Central memory CD8-positive, alpha-beta T cell (primary cell): ENCODE results near the gene ARF5.
A peak's percentile ranks its signal among the peaks of the same experiment; 100 is the strongest.

Source experiments
- ATAC-seq: fragments of 150-1000 bp; cut with Tn5 transposase; replicated peaks from 2 replicates; pipeline ENCODE4 v1.10.0; 2022; ENCODE audit warnings: mild to moderate bottlenecking, moderate FRiP score, moderate number of reproducible peaks; ENCODE audit not compliant: poor library complexity, severe bottlenecking; ENCODE audit errors: extremely low read depth
- DNase-seq, 2 donors: peaks; one replicate each; pipeline ENCODE4 v3.0.0; 2021; ENCODE audit warnings: low spot score in 2 of 2
- H3K27ac Mint-ChIP-seq: one replicate; pipeline ENCODE4 v1.8.0; 2022; ENCODE audit warnings: low read depth, mild to moderate bottlenecking, moderate library complexity, mixed read lengths
- H3K27me3 Mint-ChIP-seq: one replicate; pipeline ENCODE4 v1.8.0; 2022; ENCODE audit warnings: mixed read lengths
- H3K36me3 Mint-ChIP-seq: one replicate; pipeline ENCODE4 v1.8.0; 2022; ENCODE audit warnings: mild to moderate bottlenecking, moderate library complexity, mixed read lengths; ENCODE audit not compliant: insufficient read depth
- H3K4me1 Mint-ChIP-seq: one replicate; pipeline ENCODE4 v1.8.0; 2022; ENCODE audit warnings: mixed read lengths
- H3K4me3 Mint-ChIP-seq: one replicate; pipeline ENCODE4 v1.8.0; 2022; ENCODE audit warnings: mild to moderate bottlenecking, moderate library complexity, mixed read lengths
- H3K9me3 Mint-ChIP-seq: one replicate; pipeline ENCODE4 v1.8.0; 2022; ENCODE audit warnings: mixed read lengths

ARF5 gene

GRCh38 chr7:127578711-127579275 is 9.4 kb upstream of the ARF5 start:
- Mint-ChIP-seq H3K27me3 (no peaks in the 10 kb centered on the region), H3K4me1 (peaks cover 50% of the 10 kb centered on the region), H3K36me3 (peaks cover 12% of the 10 kb centered on the region), H3K27ac (no peak overlapping the region), H3K4me3 (no peak overlapping the region), H3K9me3 (no peaks in the 10 kb centered on the region)
- no peak for DNase-seq
- no peak for ATAC-seq

- ATAC-seq = no peak
- Mint-ChIP-seq H3K4me3 (no peak overlapping the region), H3K9me3 (no peaks in the 10 kb centered on the region), H3K4me1 (peaks cover 52% of the 10 kb centered on the region), H3K27ac (no peak overlapping the region), H3K27me3 (no peaks in the 10 kb centered on the region), H3K36me3 (peaks cover 17% of the 10 kb centered on the region)
- DNase-seq = no peak
These were observed 7.6 kb upstream of the ARF5 start for GRCh38 chr7:127580612-127581011.

- Mint-ChIP-seq H3K9me3 (no peaks in the 10 kb centered on the region), H3K4me1 (peaks cover 52% of the 10 kb centered on the region), H3K4me3 (no peak overlapping the region), H3K27me3 (no peaks in the 10 kb centered on the region), H3K36me3 (peaks cover 17% of the 10 kb centered on the region), H3K27ac (no peak overlapping the region)
- DNase-seq (no peak), ATAC-seq (no peak)
These were observed 6.5 kb upstream of the ARF5 start for GRCh38 chr7:127581716-127582115.

GRCh38 chr7:127582361-127582760 is 5.8 kb upstream of the ARF5 start:
- H3K36me3 Mint-ChIP-seq = peaks cover 17% of the 10 kb centered on the region
- peaks cover 52% of the 10 kb centered on the region for H3K4me1 Mint-ChIP-seq
- H3K27me3 Mint-ChIP-seq = no peaks in the 10 kb centered on the region
- ATAC-seq = no peak
- no peak overlapping the region for H3K27ac Mint-ChIP-seq
- H3K4me3 Mint-ChIP-seq = no peak overlapping the region
- H3K9me3 Mint-ChIP-seq = no peaks in the 10 kb centered on the region
- DNase-seq = no peak

- Mint-ChIP-seq H3K4me3 (peak overlapping the region; percentile 94), H3K27me3 (no peaks in the 10 kb centered on the region), H3K4me1 (peaks cover 56% of the 10 kb centered on the region), H3K27ac (peak overlapping the region; percentile 93), H3K9me3 (no peaks in the 10 kb centered on the region), H3K36me3 (peaks cover 18% of the 10 kb centered on the region)
- DNase-seq (no peak), ATAC-seq (no peak)
These were observed 3.6 kb upstream of the ARF5 start for GRCh38 chr7:127584648-127585043.

GRCh38 chr7:127585044-127585953 is 2.9 kb upstream of the ARF5 start, which contains the start of gene GCC1:
TSS of gene GCC1 (minus strand) at chr7:127585596. CDS start at chr7:127585182, 414 bp downstream.
- Mint-ChIP-seq H3K4me3 (peak within 1 kb of the TSS; percentile 94), H3K9me3 (no peaks in the 10 kb centered on the region), H3K27ac (peak within 1 kb of the TSS; percentile 93), H3K27me3 (no peaks in the 10 kb centered on the region), H3K4me1 (peaks cover 58% of the 10 kb centered on the region), H3K36me3 (peaks cover 18% of the 10 kb centered on the region)
- DNase-seq (peak; percentile 88 to 98), ATAC-seq (peak; percentile 65)

- peak overlapping the region; percentile 94 for H3K4me3 Mint-ChIP-seq
- ATAC-seq (no peak), DNase-seq (no peak)
- H3K4me1 Mint-ChIP-seq = peaks cover 55% of the 10 kb centered on the region
- H3K27ac Mint-ChIP-seq = no peak overlapping the region
- H3K9me3 Mint-ChIP-seq = no peaks in the 10 kb centered on the region
- no peaks in the 10 kb centered on the region for H3K27me3 Mint-ChIP-seq
- H3K36me3 Mint-ChIP-seq = peaks cover 22% of the 10 kb centered on the region
These were observed 1.9 kb upstream of the ARF5 start for GRCh38 chr7:127586346-127586745.

GRCh38 chr7:127587663-127588018 is 570 bp upstream of the ARF5 start:
- H3K27me3 Mint-ChIP-seq = no peaks in the 10 kb centered on the region
- peaks cover 46% of the 10 kb centered on the region for H3K4me1 Mint-ChIP-seq
- H3K4me3 Mint-ChIP-seq = peak overlapping the region; percentile 94
- no peak for ATAC-seq
- no peak overlapping the region for H3K27ac Mint-ChIP-seq
- no peaks in the 10 kb centered on the region for H3K9me3 Mint-ChIP-seq
- DNase-seq = no peak
- peaks cover 23% of the 10 kb centered on the region for H3K36me3 Mint-ChIP-seq

- peaks cover 22% of the 10 kb centered on the region for H3K36me3 Mint-ChIP-seq
- ATAC-seq (peak; percentile 33), DNase-seq (no peak)
- no peaks in the 10 kb centered on the region for H3K9me3 Mint-ChIP-seq
- H3K27me3 Mint-ChIP-seq = no peaks in the 10 kb centered on the region
- peak overlapping the region; percentile 94 for H3K4me3 Mint-ChIP-seq
- H3K4me1 Mint-ChIP-seq = peaks cover 34% of the 10 kb centered on the region
- H3K27ac Mint-ChIP-seq = peak overlapping the region; percentile 96
These were observed 679 bp downstream of the ARF5 start for GRCh38 chr7:127588697-127589482.

GRCh38 chr7:127589896-127590295 is 1.7 kb downstream of the ARF5 start:
- H3K27me3 Mint-ChIP-seq = no peaks in the 10 kb centered on the region
- peaks cover 20% of the 10 kb centered on the region for H3K36me3 Mint-ChIP-seq
- peak overlapping the region; percentile 96 for H3K27ac Mint-ChIP-seq
- ATAC-seq = no peak
- peak overlapping the region; percentile 94 for H3K4me3 Mint-ChIP-seq
- DNase-seq = no peak
- H3K9me3 Mint-ChIP-seq = no peaks in the 10 kb centered on the region
- H3K4me1 Mint-ChIP-seq = peaks cover 24% of the 10 kb centered on the region

GRCh38 chr7:127591189-127591588 is 3.0 kb downstream of the ARF5 start:
- Mint-ChIP-seq H3K27me3 (no peaks in the 10 kb centered on the region), H3K9me3 (no peaks in the 10 kb centered on the region), H3K4me3 (peak overlapping the region; percentile 23), H3K27ac (no peak overlapping the region), H3K4me1 (peaks cover 23% of the 10 kb centered on the region), H3K36me3 (peaks cover 17% of the 10 kb centered on the region)
- ATAC-seq (no peak), DNase-seq (no peak)

GRCh38 chr7:127591591-127591990 is 3.4 kb downstream of the ARF5 start:
- ATAC-seq (no peak), DNase-seq (no peak)
- Mint-ChIP-seq H3K4me3 (peak overlapping the region; percentile 23), H3K36me3 (peaks cover 17% of the 10 kb centered on the region), H3K27me3 (no peaks in the 10 kb centered on the region), H3K27ac (no peak overlapping the region), H3K9me3 (no peaks in the 10 kb centered on the region), H3K4me1 (peaks cover 23% of the 10 kb centered on the region)
